HTR-8/SVneo (cell line): ENCODE data around the gene BBS5.
A peak's percentile ranks its signal among the peaks of the same experiment; 100 is the strongest.
"Not testable (repeated sequence)": the region's sequence is repeated elsewhere in the genome, so short reads cannot be mapped to it uniquely, and the experiment has no call there.

ENCODE experiments used
- DNase-seq: peaks from one replicate; pipeline ENCODE4 v3.0.0; 2011; ENCODE audit warnings: low spot score, mixed read lengths; ENCODE audit not compliant: insufficient read length
- FAIRE-seq: peaks from 2 replicates; lab custom pipeline; 2011; peaks lifted over from hg19 to GRCh38; lab: Jason Lieb, UNC

BBS5 gene

DNA sequence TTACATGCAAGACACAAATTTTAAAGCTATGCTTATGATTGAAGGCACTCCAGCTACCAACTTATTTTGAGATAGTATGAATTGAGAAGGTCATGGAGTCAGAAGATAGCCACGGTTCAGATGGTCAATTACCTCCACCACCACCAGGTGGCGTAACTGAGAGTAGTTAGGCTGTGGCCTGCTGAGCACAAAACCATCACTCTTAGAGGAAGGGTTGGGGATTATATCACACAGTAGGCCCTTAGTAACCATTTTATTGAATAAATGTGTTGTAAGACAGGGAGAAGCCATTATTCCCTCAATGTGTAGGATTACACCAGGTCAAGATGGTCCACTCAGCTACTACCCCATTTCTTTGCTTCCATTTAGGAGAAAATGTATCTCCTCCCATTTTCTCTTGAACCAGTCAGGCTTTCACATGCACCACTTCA is 49.0 kb downstream of the BBS5 start:
- DNase-seq, result peak; percentile 44
- FAIRE-seq, result peak; percentile 95

GRCh38 chr2:169539460-169539859 is 60.2 kb downstream of the BBS5 start:
- FAIRE-seq, DNase-seq: not testable (repeated sequence)

DNA sequence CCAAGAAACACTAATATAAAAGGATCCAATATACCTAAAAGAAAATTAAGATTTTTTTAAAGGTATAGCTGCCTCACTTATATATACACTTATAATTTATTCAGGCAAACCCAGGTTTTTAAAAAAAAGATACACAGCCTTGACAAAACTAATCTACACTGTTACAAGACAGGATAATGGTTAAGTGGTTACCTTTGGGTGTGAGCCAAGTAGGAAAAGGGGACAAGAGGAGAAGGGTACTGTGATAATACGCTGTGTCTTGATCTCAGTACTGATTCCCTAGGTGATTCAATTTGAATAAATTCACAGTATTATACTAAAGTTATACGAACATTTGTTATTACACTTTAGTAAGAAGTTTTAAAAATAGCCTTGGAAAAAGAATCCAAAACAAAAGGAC is 60.9 kb downstream of the BBS5 start:
- DNase-seq, result no peak
- no peak for FAIRE-seq

DNA sequence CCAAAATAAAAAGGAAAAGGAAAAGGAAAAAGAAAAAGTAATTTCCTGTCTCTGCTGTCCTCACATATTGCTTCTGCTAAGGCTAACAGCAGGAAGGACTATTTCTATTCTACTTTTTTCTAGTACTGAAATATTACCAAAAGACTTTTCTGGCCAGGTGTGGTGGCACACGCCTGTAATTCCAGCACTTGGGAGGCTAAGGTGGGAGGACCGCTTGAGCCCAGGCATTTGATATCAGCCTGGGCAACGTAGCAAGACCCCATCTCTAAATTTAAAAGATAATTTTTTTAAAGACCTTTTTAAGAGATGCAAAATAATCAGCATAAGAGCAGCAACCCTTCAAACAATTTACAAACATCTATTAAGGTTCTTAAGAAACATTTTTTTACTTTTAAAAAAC is 63.1 kb downstream of the BBS5 start:
- FAIRE-seq (no peak), DNase-seq (no peak)

DNA sequence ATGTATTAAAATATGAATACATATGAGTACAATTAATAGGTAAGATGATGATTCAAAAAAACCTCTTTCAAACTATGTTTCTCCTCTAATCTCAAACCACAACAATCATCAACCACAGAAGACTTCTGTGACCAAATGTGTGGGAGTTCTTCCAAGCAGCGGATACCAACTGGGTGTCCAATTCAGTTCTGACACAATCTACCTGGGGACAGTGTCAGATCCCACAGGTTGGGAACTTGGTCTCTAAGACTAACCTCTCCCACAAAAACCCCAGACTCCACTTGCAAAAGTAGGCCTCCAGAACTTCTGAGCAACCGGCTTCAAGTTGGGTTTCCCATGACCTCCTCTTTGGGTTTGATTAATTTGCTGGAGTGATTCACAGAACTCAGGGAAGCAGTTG is 67.5 kb downstream of the BBS5 start:
- DNase-seq (no peak), FAIRE-seq (no peak)
